ENCODE measurements around the gene HPD. TPM values are rescaled to one million over a fixed set of nuclear protein-coding genes. Genes with fewer than 3 reads are reported as not detected.

The HPD gene
- total RNA-seq, 6 experiments from 2014 or later, result 649 to 1,803 (median 1,080) TPM

DNA sequence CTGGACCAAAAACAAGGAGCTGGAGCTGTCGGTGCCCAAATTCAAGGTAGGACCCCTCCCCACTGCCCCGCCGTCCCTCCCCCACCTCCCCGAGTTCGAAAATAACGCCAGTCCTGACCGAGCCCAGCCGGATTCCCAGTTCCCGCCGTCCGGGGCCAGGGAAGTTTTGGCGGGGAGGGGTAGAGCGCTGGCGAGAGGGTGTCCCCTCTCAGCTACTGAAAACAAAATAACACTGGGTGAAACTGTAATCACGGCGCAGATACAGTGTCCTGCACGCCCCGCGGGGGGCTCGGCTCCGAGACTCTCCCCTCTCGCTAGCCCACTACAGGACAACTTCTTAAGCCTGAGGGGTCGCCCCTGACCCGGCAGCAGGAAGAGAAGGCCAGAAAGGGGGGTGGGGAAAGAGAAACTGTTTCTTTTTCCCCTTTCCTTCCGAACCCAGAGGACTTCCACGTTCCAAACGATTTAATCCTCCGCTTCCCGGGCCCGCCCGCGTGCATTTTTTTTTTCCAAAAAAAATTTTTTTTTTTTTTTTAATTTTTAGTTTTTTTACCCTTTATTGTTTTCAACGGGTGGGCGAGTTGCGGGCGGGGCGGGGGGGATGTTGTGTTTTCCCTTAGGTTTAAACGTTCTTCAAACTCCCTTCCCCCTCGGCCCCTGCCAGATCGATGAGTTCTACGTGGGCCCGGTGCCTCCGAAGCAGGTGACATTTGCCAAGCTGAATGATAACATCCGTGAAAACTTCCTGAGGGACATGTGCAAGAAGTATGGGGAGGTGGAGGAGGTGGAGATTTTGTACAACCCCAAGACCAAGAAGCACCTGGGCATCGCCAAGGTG, 53.3 kb downstream of the HPD start:
- ATAC-seq (no peak), DNase-seq (peak; percentile 39 to 61 (median 53))
- peaks cover 0 to 21% (median 8%) of the 10 kb centered on the region in 4 donors for H3K4me1 ChIP-seq
- TF ChIP-seq, protein P1, sequence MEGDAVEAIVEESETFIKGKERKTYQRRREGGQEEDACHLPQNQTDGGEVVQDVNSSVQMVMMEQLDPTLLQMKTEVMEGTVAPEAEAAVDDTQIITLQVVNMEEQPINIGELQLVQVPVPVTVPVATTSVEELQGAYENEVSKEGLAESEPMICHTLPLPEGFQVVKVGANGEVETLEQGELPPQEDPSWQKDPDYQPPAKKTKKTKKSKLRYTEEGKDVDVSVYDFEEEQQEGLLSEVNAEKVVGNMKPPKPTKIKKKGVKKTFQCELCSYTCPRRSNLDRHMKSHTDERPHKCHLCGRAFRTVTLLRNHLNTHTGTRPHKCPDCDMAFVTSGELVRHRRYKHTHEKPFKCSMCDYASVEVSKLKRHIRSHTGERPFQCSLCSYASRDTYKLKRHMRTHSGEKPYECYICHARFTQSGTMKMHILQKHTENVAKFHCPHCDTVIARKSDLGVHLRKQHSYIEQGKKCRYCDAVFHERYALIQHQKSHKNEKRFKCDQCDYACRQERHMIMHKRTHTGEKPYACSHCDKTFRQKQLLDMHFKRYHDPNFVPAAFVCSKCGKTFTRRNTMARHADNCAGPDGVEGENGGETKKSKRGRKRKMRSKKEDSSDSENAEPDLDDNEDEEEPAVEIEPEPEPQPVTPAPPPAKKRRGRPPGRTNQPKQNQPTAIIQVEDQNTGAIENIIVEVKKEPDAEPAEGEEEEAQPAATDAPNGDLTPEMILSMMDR (IDR thresholded peaks at IDR 0.05), result no peak
- TF ChIP-seq POLR2A (IDR thresholded peaks at IDR 0.05), result no peak
- no peaks in the 10 kb centered on the region for H3K9me3 ChIP-seq
- H3K4me3 ChIP-seq, result peak overlapping the region; percentile 54 to 67 (median 65)
- peaks cover 0 to 23% (median 14%) of the 10 kb centered on the region in 4 donors for H3K36me3 ChIP-seq
- H3K27ac ChIP-seq, result peak overlapping the region; percentile 73 to 100 (median 100)
- intact Hi-C loops (cut with DNase I), result loop anchor here in 1 of 2 donors (10.0 kb wide), 1 partner anchor 79 kb away; the partner anchor contains the start of gene PSMD9
- under 1% methylated on average over 28 of the region's 45 CpGs for WGBS (ENCODE audit: insufficient coverage, low coverage, low lambda C conversion rate, missing lambda C conversion rate)
- H3K27me3 ChIP-seq, result no peaks in the 10 kb centered on the region

DNA sequence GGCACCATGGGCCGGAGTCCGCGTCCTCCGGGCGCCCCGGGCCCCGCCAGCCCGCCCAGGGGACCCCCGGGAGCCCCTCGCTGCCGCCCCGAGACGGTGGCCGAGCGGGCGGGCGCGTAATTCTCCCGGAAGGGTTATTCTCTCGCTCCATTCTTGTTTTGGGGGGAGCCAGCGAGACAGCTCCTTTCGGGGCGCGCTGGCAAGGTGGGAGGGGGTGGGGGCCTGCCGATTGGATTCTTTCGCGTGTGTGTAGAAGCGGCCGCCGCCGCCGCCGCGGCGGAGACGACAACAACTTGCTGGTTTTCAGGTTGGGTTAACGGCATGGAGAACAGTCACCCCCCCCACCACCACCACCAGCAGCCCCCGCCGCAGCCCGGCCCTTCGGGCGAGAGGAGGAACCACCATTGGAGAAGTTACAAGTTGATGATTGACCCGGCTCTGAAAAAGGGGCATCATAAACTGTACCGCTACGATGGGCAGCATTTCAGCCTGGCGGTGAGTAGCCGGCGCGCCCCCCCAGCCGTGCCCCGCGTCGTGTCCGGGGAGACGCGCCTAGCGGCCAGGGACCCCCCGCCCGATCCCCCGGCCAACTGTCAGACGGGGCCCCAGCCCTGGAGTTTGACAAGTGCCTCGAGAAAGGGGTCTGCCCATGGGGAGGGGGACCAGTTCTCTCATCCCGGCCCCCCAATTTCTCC, 54.1 kb downstream of the HPD start:
- Histone ChIP-seq H3K27me3 (no peaks in the 10 kb centered on the region), H3K4me3 (peak overlapping the region; percentile 54 to 67 (median 65)), H3K36me3 (peaks cover 0 to 15% (median 9%) of the 10 kb centered on the region in 4 donors), H3K9me3 (no peaks in the 10 kb centered on the region), H3K4me1 (peaks cover 0 to 19% (median 5%) of the 10 kb centered on the region in 4 donors), H3K27ac (peak overlapping the region; percentile 73 to 100 (median 100))
- peak; percentile 34 for TF ChIP-seq POLR2A (IDR thresholded peaks at IDR 0.05)
- TF ChIP-seq, protein P1 (IDR thresholded peaks at IDR 0.05), result peak in 1 of 4 donors; percentile 8
- intact Hi-C loops (cut with DNase I), result loop anchor here in 1 of 2 donors (10.0 kb wide), 1 partner anchor 80 kb away; the partner anchor contains the start of gene PSMD9
- ATAC-seq, result peak in 1 of 4 donors; percentile 2
- DNase-seq, result peak; percentile 56 to 73 (median 72)
- WGBS (ENCODE audit: insufficient coverage, low coverage, low lambda C conversion rate, missing lambda C conversion rate), result 0% methylated on average over 7 of the region's 63 CpGs

DNA sequence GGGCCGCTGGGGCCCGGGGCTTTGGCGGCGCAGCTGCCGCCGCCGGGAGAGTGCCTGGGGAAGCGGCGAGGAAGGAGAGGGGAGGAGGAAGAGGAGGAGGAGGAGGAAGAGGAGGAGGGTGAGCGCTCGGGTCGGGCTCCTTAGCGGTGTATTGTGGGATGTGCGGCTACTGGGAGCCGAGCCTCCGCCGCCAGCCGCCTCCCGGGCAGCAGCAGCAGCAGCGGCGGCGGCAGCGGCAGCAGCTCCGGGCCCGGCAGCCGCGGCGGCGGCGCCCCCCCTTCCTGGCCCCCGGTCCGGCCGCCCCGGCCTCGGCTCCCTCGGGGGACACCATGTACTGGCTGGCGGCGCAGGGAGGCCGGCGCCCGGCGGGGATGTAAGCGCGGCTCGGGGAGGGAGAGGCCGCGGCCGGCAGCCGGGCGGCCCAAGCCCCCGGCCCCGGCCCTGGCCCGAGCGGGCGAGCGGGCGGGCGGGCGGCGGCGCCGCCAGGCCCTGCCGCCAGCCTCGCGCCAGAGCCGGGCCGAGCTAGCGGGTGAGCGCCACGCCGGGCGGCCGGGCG, 54.7 kb downstream of the HPD start, which contains the start of gene SETD1B:
SETD1B (plus strand) TSS at position 149 of the 556 bp plus-strand sequence. CDS start 729 bp downstream, outside the sequence.
- Histone ChIP-seq H3K27me3 (no peaks in the 10 kb centered on the region), H3K4me3 (peak within 1 kb of the TSS; percentile 65 to 83 (median 67)), H3K9me3 (no peaks in the 10 kb centered on the region), H3K27ac (peak within 1 kb of the TSS; percentile 100), H3K4me1 (peaks cover 0 to 20% (median 5%) of the 10 kb centered on the region in 4 donors), H3K36me3 (peaks cover 0 to 9% (median 4%) of the 10 kb centered on the region in 4 donors)
- 2% methylated on average over 12 of the region's 74 CpGs for WGBS (ENCODE audit: insufficient coverage, low coverage, low lambda C conversion rate, missing lambda C conversion rate)
- ATAC-seq (peak in 3 of 4 donors; percentile 1 to 4 (median 1)), DNase-seq (peak; percentile 64 to 80 (median 74))
- intact Hi-C loops (cut with DNase I), result loop anchor here in 1 of 2 donors (10.0 kb wide), 1 partner anchor 81 kb away; the partner anchor contains the start of gene PSMD9
- TF ChIP-seq, protein P1 (IDR thresholded peaks at IDR 0.05), result no peak
- peak; percentile 10 for TF ChIP-seq POLR2A (IDR thresholded peaks at IDR 0.05)
